H1 (cell line): ENCODE measurements around the gene FAM53B. TPM values are rescaled to one million over a fixed set of nuclear protein-coding genes. Genes with fewer than 3 reads are reported as not detected.

Source experiments
- CHD7 ChIP-seq: fragments of 300-600 bp; sonication (generic); IDR thresholded peaks from 2 replicates; pipeline ENCODE4 v1.7.1; 2012; ENCODE audit warnings: low read length, moderate library complexity, mild to moderate bottlenecking, inconsistent platforms; ENCODE audit not compliant: insufficient replicate concordance
- E2F6 ChIP-seq: IDR thresholded peaks from 2 replicates; pipeline ENCODE4 v1.6.1; 2012; ENCODE audit warnings: inconsistent platforms
- EGR1 ChIP-seq: IDR thresholded peaks from 2 replicates; pipeline ENCODE4 v1.6.1; 2011; ENCODE audit warnings: low read depth, low read length, borderline replicate concordance
- FOSL1 ChIP-seq: IDR thresholded peaks from 2 replicates; pipeline ENCODE4 v1.6.1; 2011; ENCODE audit warnings: mild to moderate bottlenecking, low read depth, low read length, moderate library complexity; ENCODE audit not compliant: insufficient read depth
- RAD21 ChIP-seq, 2 experiments: IDR thresholded peaks in 1 of 2; conservative IDR thresholded peaks in 1 of 2; 2 replicates each; pipeline ENCODE4 v1.6.1; 2011; ENCODE audit warnings: low read depth in 2 of 2, low read length in 2 of 2, improper control_type of control experiment in 1 of 2, inconsistent platforms in 1 of 2, mild to moderate bottlenecking in 1 of 2, moderate library complexity in 1 of 2
- RNF2 ChIP-seq: fragments of 200-900, 300-1000 bp; sonication (generic); IDR thresholded peaks from 2 replicates; pipeline ENCODE4 v1.7.1; 2016; ENCODE audit warnings: borderline replicate concordance, low read depth, mild to moderate bottlenecking, antibody characterized with exemption, low read length; ENCODE audit not compliant: poor library complexity, severe bottlenecking; ENCODE audit errors: missing control alignments
- polyA plus RNA-seq, 7 experiments: library from polyadenylated mRNA; depleted of rRNA in 3 of 7; stranded (reverse) in 5 of 7; unstranded in 2 of 7; fragments of >200 nt in 5 of 7; fragments of 200-250 nt in 2 of 7; gene quantifications; 1 replicate in 5 of 7; 2 replicates in 1 of 7; 4 replicates in 1 of 7; pipeline versions ENCODE4 v1.2.1 to v1.2.3, GENCODE V29; 2011 to 2013; ENCODE audit warnings: missing spikeins in 2 of 7, mixed read lengths in 2 of 7
- total RNA-seq: library from RNA; stranded (reverse); fragmentation: NEBNext Ultra II Directional; extraction: Animal tissue kit (Norgen Biotek cat#: 25700); gene quantifications from 2 replicates; pipeline ENCODE4 v1.2.1, GENCODE V29; 2021

FAM53B gene
- total and polyA plus RNA-seq, 2 of the 8 experiments (the other 6 are each of a cell fraction or from before 2014, with no cell fraction given), result 5.3 to 14.4 TPM

GRCh38 chr10:124587811-124588211, 156.4 kb downstream of the FAM53B start (continued):
- no peak for TF ChIP-seq CHD7
- no peak for TF ChIP-seq RNF2
- TF ChIP-seq EGR1, result no peak
- no peak for TF ChIP-seq E2F6
- TF ChIP-seq FOSL1, result no peak
- TF ChIP-seq RAD21 (IDR thresholded peaks at IDR 0.05 in 1 of 2, conservative IDR thresholded peaks at IDR 0.05 in 1 of 2; ENCODE audit: low read depth in 2 of 2, low read length in 2 of 2), result no peak
